Stimulated activated CD4-positive, alpha-beta T cell treated with anti-CD3 and anti-CD28 coated beads, Interleukin-15, amount 100 ng/mL, for 1 hour (primary cell): ENCODE measurements around the gene AACS.
A peak's percentile ranks its signal among the peaks of the same experiment; 100 is the strongest.

Experiments used
- DNase-seq, 2 donors: peaks; one replicate each; pipeline ENCODE4 v3.0.0-alpha.2; 2020; ENCODE audit warnings: low read depth in 1 of 2, low spot score in 1 of 2

The AACS gene

GRCh38 chr12:125183187-125184067 is 118.2 kb downstream of the AACS start:
- DNase-seq: peak; percentile 57 to 74

GRCh38 chr12:125184213-125184967 is 119.2 kb downstream of the AACS start:
- DNase-seq: no peak

GRCh38 chr12:125185311-125185739 is 120.1 kb downstream of the AACS start:
- no peak for DNase-seq

- DNase-seq: peak in 1 of 2 donors; percentile 7
Measured at GRCh38 chr12:125185740-125186470, 120.7 kb downstream of the AACS start, which contains the start of gene TMEM132B. TSS of gene TMEM132B (plus strand) at chr12:125186386.

- DNase-seq: no peak
Measured at GRCh38 chr12:125186471-125187147, 121.4 kb downstream of the AACS start.

GRCh38 chr12:125187148-125187745 is 122.0 kb downstream of the AACS start:
- DNase-seq: no peak

- DNase-seq: no peak
Measured at GRCh38 chr12:125187780-125188741, 122.8 kb downstream of the AACS start.

- DNase-seq: no peak
Measured at GRCh38 chr12:125189015-125189414, 123.8 kb downstream of the AACS start.

- DNase-seq: no peak
Measured at GRCh38 chr12:125189502-125189901, 124.3 kb downstream of the AACS start.

GRCh38 chr12:125191361-125192087 is 126.3 kb downstream of the AACS start:
- DNase-seq: no peak

GRCh38 chr12:125192690-125193221 is 127.5 kb downstream of the AACS start:
- DNase-seq: no peak
